HG03354 (cell line): Measurements from ENCODE around the gene RFFL.
A peak's percentile ranks its signal among the peaks of the same experiment; 100 is the strongest.
"Not testable (repeated sequence)": the region's sequence is repeated elsewhere in the genome, so short reads cannot be mapped to it uniquely, and the experiment has no call there.

Source experiments
- ATAC-seq: cut with Tn5 transposase; IDR thresholded peaks from one replicate; pipeline ENCODE4 v1.9.1; 2021; ENCODE audit warnings: mild to moderate bottlenecking; ENCODE audit not compliant: unreplicated experiment, poor library complexity, severe bottlenecking

RFFL gene

GRCh38 chr17:35063514-35064223 lies at the start of gene RFFL:
RFFL (minus strand) TSS chr17:35063707; CDS start chr17:35026553, 37,154 bp downstream.
- peak; percentile 93 for ATAC-seq

- ATAC-seq: not testable (repeated sequence)
These were observed 47.3 kb upstream of the RFFL start for GRCh38 chr17:35110791-35111190.

- ATAC-seq: no peak
These were observed 41.4 kb upstream of the RFFL start for GRCh38 chr17:35104844-35105450.

- ATAC-seq: no peak
These were observed 39.8 kb upstream of the RFFL start for GRCh38 chr17:35103271-35103670.

GRCh38 chr17:35101725-35102124 lies 38.2 kb upstream of the RFFL start:
- no peak for ATAC-seq

GRCh38 chr17:35101036-35101435 lies 37.5 kb upstream of the RFFL start:
- no peak for ATAC-seq

GRCh38 chr17:35099908-35100307 lies 36.4 kb upstream of the RFFL start:
- ATAC-seq: no peak

GRCh38 chr17:35097776-35098175 lies 34.3 kb upstream of the RFFL start:
- ATAC-seq: no peak

- no peak for ATAC-seq
These were observed 32.2 kb upstream of the RFFL start for GRCh38 chr17:35095741-35096140.

GRCh38 chr17:35094902-35095301 lies 31.4 kb upstream of the RFFL start:
- no peak for ATAC-seq

- not testable (repeated sequence) for ATAC-seq
These were observed 27.2 kb upstream of the RFFL start for GRCh38 chr17:35090707-35091106.

GRCh38 chr17:35089586-35090296 lies 26.2 kb upstream of the RFFL start:
- ATAC-seq: peak; percentile 24

GRCh38 chr17:35088881-35089585 lies 25.5 kb upstream of the RFFL start:
- peak; percentile 81 for ATAC-seq

GRCh38 chr17:35088356-35088880 lies 24.9 kb upstream of the RFFL start:
- ATAC-seq: peak; percentile 7

GRCh38 chr17:35087731-35088355 lies 24.3 kb upstream of the RFFL start:
- no peak for ATAC-seq

GRCh38 chr17:35086931-35087573 lies 23.5 kb upstream of the RFFL start:
- no peak for ATAC-seq

- no peak for ATAC-seq
These were observed 22.7 kb upstream of the RFFL start for GRCh38 chr17:35086164-35086563.

- no peak for ATAC-seq
These were observed 21.5 kb upstream of the RFFL start for GRCh38 chr17:35084987-35085386.

GRCh38 chr17:35083071-35083470 lies 19.6 kb upstream of the RFFL start:
- no peak for ATAC-seq
